WTC11 (cell line): Measurements from ENCODE around the gene NFIX. TPM values are rescaled to one million over a fixed set of nuclear protein-coding genes. Genes with fewer than 3 reads are reported as not detected.
A peak's percentile ranks its signal among the peaks of the same experiment; 100 is the strongest.

Experiments
- ATF1 ChIP-seq: sonication (generic); formaldehyde crosslinking; IDR thresholded peaks from 2 replicates; pipeline ENCODE4 v1.8.1; 2023; ENCODE audit warnings: mild to moderate bottlenecking, moderate library complexity, missing genetic modification reagents
- CBFB ChIP-seq: sonication (generic); formaldehyde crosslinking; IDR thresholded peaks from 2 replicates; pipeline ENCODE4 v1.8.1; 2022; ENCODE audit warnings: mild to moderate bottlenecking, low read depth, missing genetic modification reagents
- E2F5 ChIP-seq: sonication (generic); formaldehyde crosslinking; IDR thresholded peaks from 2 replicates; pipeline ENCODE4 v1.8.1; 2022; ENCODE audit warnings: mild to moderate bottlenecking, moderate library complexity, missing genetic modification reagents
- ESRRA ChIP-seq: sonication (generic); formaldehyde crosslinking; IDR thresholded peaks from 2 replicates; pipeline ENCODE4 v1.8.1; 2022; ENCODE audit warnings: mild to moderate bottlenecking, missing genetic modification reagents, borderline replicate concordance
- FOXJ3 ChIP-seq: sonication (generic); formaldehyde crosslinking; IDR thresholded peaks from 2 replicates; pipeline ENCODE4 v1.9.0; 2021; ENCODE audit warnings: missing genetic modification reagents, mild to moderate bottlenecking, borderline replicate concordance
- FOXP1 ChIP-seq: sonication (generic); formaldehyde crosslinking; IDR thresholded peaks from 2 replicates; pipeline ENCODE4 v1.8.0; 2022; ENCODE audit warnings: missing genetic modification reagents, mild to moderate bottlenecking, moderate library complexity, borderline replicate concordance
- FOXP4 ChIP-seq: sonication (generic); formaldehyde crosslinking; IDR thresholded peaks from 2 replicates; pipeline ENCODE4 v1.8.0; 2022; ENCODE audit warnings: mild to moderate bottlenecking, missing genetic modification reagents
- HMGA2 ChIP-seq: fragments of 250-450 bp; sonication (Bioruptor Pico); IDR thresholded peaks from 2 replicates; pipeline ENCODE4 v1.4.0; 2021; ENCODE audit warnings: mild to moderate bottlenecking, moderate library complexity
- HMGXB4 ChIP-seq: sonication (generic); formaldehyde crosslinking; IDR thresholded peaks from 2 replicates; pipeline ENCODE4 v1.8.1; 2023; ENCODE audit warnings: mild to moderate bottlenecking, moderate library complexity, missing genetic modification reagents
- JUN ChIP-seq: sonication (generic); formaldehyde crosslinking; IDR thresholded peaks from 2 replicates; pipeline ENCODE4 v1.8.0; 2023; ENCODE audit warnings: mild to moderate bottlenecking, missing genetic modification reagents
- KAT7 ChIP-seq: sonication (generic); formaldehyde crosslinking; IDR thresholded peaks from 2 replicates; pipeline ENCODE4 v1.8.1; 2023; ENCODE audit warnings: missing genetic modification reagents, mild to moderate bottlenecking, borderline replicate concordance
- MAX ChIP-seq: sonication (generic); formaldehyde crosslinking; IDR thresholded peaks from 2 replicates; pipeline ENCODE4 v1.8.0; 2022; ENCODE audit warnings: mild to moderate bottlenecking, missing genetic modification reagents
- MXD4 ChIP-seq: fragments of 250-450 bp; sonication (Bioruptor Pico); IDR thresholded peaks from 2 replicates; pipeline ENCODE4 v1.8.0; 2021; ENCODE audit warnings: mild to moderate bottlenecking, moderate library complexity, borderline replicate concordance
- NFATC4 ChIP-seq: fragments of 250-450 bp; sonication (Bioruptor Pico); IDR thresholded peaks from 2 replicates; pipeline ENCODE4 v1.9.0; 2021; ENCODE audit warnings: mild to moderate bottlenecking
- NFE2L1 ChIP-seq: sonication (generic); formaldehyde crosslinking; IDR thresholded peaks from 2 replicates; pipeline ENCODE4 v1.8.1; 2023; ENCODE audit warnings: missing genetic modification reagents
- NFYB ChIP-seq: sonication (generic); formaldehyde crosslinking; conservative IDR thresholded peaks from 2 replicates; pipeline ENCODE4 v1.8.0; 2022; ENCODE audit warnings: low read depth, missing genetic modification reagents
- NR1H2 ChIP-seq: sonication (generic); formaldehyde crosslinking; IDR thresholded peaks from 2 replicates; pipeline ENCODE4 v1.9.0; 2021; ENCODE audit warnings: mild to moderate bottlenecking, moderate library complexity, missing genetic modification reagents
- NR2C2 ChIP-seq: sonication (generic); formaldehyde crosslinking; IDR thresholded peaks from 2 replicates; pipeline ENCODE4 v1.8.0; 2022; ENCODE audit warnings: mild to moderate bottlenecking, missing genetic modification reagents
- PRDM15 ChIP-seq: sonication (generic); formaldehyde crosslinking; IDR thresholded peaks from 2 replicates; pipeline ENCODE4 v1.8.0; 2022; ENCODE audit warnings: missing genetic modification reagents
- PREB ChIP-seq: sonication (generic); formaldehyde crosslinking; IDR thresholded peaks from 2 replicates; pipeline ENCODE4 v1.8.1; 2022; ENCODE audit warnings: mild to moderate bottlenecking, missing genetic modification reagents, moderate library complexity, borderline replicate concordance
- RORB ChIP-seq: fragments of 250-450 bp; sonication (Bioruptor Pico); IDR thresholded peaks from 2 replicates; pipeline ENCODE4 v1.9.0; 2021; ENCODE audit warnings: mild to moderate bottlenecking
- SP1 ChIP-seq: sonication (generic); formaldehyde crosslinking; conservative IDR thresholded peaks from 2 replicates; pipeline ENCODE4 v1.8.1; 2022; ENCODE audit warnings: missing genetic modification reagents
- TP53 ChIP-seq: sonication (generic); formaldehyde crosslinking; IDR thresholded peaks from 2 replicates; pipeline ENCODE4 v1.8.1; 2023; ENCODE audit warnings: mild to moderate bottlenecking, missing genetic modification reagents
- ZBTB21 ChIP-seq: sonication (generic); formaldehyde crosslinking; IDR thresholded peaks from 2 replicates; pipeline ENCODE4 v1.8.1; 2023; ENCODE audit warnings: mild to moderate bottlenecking, missing genetic modification reagents, borderline replicate concordance
- ZBTB43 ChIP-seq: sonication (generic); formaldehyde crosslinking; IDR thresholded peaks from 2 replicates; pipeline ENCODE4 v1.8.1; 2023; ENCODE audit warnings: mild to moderate bottlenecking, missing genetic modification reagents
- ZNF121 ChIP-seq: sonication (generic); formaldehyde crosslinking; IDR thresholded peaks from 2 replicates; pipeline ENCODE4 v1.8.0; 2023; ENCODE audit warnings: missing genetic modification reagents
- ZNF263 ChIP-seq: sonication (generic); formaldehyde crosslinking; IDR thresholded peaks from 2 replicates; pipeline ENCODE4 v1.8.1; 2022; ENCODE audit warnings: low read depth, mild to moderate bottlenecking, moderate library complexity, missing genetic modification reagents
- ZNF317 ChIP-seq: sonication (generic); formaldehyde crosslinking; IDR thresholded peaks from 2 replicates; pipeline ENCODE4 v1.8.1; 2023; ENCODE audit warnings: low read depth, mild to moderate bottlenecking, moderate library complexity, missing genetic modification reagents, borderline replicate concordance
- ZNF396 ChIP-seq: fragments of 250-450 bp; sonication (Bioruptor Pico); IDR thresholded peaks from 2 replicates; pipeline ENCODE4 v1.8.0; 2021; ENCODE audit warnings: mild to moderate bottlenecking, moderate library complexity, borderline replicate concordance
- total RNA-seq: library from RNA; stranded (reverse); gene quantifications from 3 replicates; pipeline ENCODE4 v1.2.3, GENCODE V29; 2021

Gene NFIX
- total RNA-seq, 1 experiment from 2014 or later: 1.4 TPM

GRCh38 chr19:12965017-12965811 lies 30.1 kb upstream of the NFIX start (continued):
- TF ChIP-seq HMGXB4 (peak; percentile 97; the same call in 1 of the 2 replicates), ZNF121 (CRISPR knock-in tag) (0 out of 2 replicates have a peak, but pooled peaks have one; percentile 10), NR1H2 (CRISPR knock-in tag) (no peak), SP1 (CRISPR knock-in tag) (peak; percentile 43; the same call in 1 of the 2 replicates), MXD4 (CRISPR knock-in tag) (no peak), ATF1 (no peak), CBFB (CRISPR knock-in tag) (no peak), ESRRA (CRISPR knock-in tag) (no peak), TP53 (CRISPR knock-in tag) (no peak), NFATC4 (CRISPR knock-in tag) (no peak), E2F5 (CRISPR knock-in tag) (peak; percentile 67), ZNF263 (CRISPR knock-in tag) (no peak), PRDM15 (no peak), KAT7 (no peak), ZNF396 (CRISPR knock-in tag) (no peak), NFE2L1 (CRISPR knock-in tag) (peak; percentile 14; the same call in 1 of the 2 replicates), FOXJ3 (CRISPR knock-in tag) (no peak), ZNF317 (no peak), PREB (CRISPR knock-in tag) (no peak), HMGA2 (no peak), FOXP4 (CRISPR knock-in tag) (0 out of 2 replicates have a peak, but pooled peaks have one; percentile 18), MAX (CRISPR knock-in tag) (peak; percentile 31; the same call in 1 of the 2 replicates), ZBTB43 (CRISPR knock-in tag) (no peak), ZBTB21 (CRISPR knock-in tag) (no peak), FOXP1 (CRISPR knock-in tag) (peak; percentile 61; the same call in 1 of the 2 replicates), RORB (CRISPR knock-in tag) (no peak), JUN (CRISPR knock-in tag) (no peak), NR2C2 (no peak), NFYB (CRISPR knock-in tag) (no peak)
